GM10266 (cell line): Measurements from ENCODE around the gene GRM7.

Experiments
- DNase-seq: peaks from one replicate; pipeline ENCODE4 v3.0.0; 2012; ENCODE audit errors: extremely low spot score
- TF ChIP-seq, protein P1 (sequence below): IDR thresholded peaks from 2 replicates; pipeline ENCODE4 v1.5.1; 2012; ENCODE audit warnings: mild to moderate bottlenecking, low read depth; ENCODE audit not compliant: control insufficient read depth, insufficient read depth; ENCODE audit errors: missing control alignments

GRM7 gene

DNA sequence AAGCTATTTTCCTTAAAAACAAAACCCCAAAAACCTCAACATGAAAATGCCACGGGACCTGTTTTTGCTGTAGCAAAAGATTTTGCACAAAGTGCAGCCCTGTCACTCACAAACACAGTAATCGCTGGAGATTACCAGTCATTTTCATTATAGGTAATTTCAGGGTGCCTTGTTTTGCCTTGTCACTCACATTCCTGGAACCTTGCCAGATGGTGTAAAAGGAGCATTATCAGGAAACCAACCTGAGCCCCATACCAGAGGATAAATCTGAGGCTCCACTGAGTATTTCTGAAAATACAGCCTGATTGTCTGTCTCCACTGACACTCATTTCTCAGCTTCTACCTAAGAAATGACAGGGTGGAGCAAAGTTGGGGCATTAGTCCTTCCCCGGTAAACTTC, 849.4 kb downstream of the GRM7 start:
- no peak for DNase-seq
- TF ChIP-seq, protein P1, sequence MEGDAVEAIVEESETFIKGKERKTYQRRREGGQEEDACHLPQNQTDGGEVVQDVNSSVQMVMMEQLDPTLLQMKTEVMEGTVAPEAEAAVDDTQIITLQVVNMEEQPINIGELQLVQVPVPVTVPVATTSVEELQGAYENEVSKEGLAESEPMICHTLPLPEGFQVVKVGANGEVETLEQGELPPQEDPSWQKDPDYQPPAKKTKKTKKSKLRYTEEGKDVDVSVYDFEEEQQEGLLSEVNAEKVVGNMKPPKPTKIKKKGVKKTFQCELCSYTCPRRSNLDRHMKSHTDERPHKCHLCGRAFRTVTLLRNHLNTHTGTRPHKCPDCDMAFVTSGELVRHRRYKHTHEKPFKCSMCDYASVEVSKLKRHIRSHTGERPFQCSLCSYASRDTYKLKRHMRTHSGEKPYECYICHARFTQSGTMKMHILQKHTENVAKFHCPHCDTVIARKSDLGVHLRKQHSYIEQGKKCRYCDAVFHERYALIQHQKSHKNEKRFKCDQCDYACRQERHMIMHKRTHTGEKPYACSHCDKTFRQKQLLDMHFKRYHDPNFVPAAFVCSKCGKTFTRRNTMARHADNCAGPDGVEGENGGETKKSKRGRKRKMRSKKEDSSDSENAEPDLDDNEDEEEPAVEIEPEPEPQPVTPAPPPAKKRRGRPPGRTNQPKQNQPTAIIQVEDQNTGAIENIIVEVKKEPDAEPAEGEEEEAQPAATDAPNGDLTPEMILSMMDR: no peak

DNA sequence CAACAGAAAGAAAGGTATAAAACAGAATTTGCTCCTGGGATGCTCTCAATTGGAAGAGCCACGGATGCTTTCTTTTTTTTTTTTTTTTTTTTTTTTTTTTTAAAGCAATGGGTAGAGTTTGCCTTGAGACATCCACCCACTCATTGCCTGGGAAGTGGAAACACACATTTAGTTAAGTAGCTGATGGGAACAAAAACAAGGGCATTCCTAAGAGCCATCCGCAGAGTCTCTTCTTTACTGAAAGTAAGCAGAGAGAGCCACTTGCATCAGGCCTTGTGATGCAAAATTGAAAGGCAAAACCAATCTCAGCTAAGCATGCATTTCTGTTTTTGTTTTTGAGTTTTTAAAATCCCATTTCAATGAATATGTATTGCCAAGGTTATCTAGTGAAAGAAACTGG, 852.8 kb downstream of the GRM7 start:
- no peak for DNase-seq
- TF ChIP-seq, protein P1: no peak

DNA sequence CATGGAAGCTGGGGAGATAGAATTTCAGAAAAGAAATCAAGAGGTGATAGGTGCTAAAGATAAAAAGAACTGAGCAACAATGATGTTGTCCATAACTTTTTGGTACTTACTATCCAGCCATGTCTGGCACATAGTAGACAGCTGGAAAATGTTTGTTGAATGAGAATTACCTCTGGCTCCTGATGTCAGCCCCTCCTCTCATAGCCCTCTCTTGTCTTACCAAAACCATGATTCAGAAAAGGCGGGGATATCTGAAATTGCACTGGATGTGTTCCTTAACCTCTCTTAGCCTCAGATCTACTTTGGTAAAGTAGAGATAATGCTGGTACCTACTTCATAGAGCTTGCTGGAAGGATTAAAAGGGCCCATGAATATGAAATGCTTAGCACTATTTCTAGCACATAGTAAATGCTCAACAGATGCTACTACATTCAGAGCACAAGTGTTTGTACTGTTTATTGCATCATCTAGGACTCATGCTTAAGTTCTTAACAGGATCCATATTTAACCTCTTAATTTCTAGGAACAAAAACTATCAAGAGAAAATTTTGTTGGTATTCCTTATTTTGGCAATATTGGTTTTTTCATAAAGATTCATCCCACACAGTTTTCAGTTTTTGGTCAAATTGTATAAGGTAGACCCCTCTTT, 859.9 kb downstream of the GRM7 start:
- TF ChIP-seq, protein P1: no peak
- DNase-seq: no peak

DNA sequence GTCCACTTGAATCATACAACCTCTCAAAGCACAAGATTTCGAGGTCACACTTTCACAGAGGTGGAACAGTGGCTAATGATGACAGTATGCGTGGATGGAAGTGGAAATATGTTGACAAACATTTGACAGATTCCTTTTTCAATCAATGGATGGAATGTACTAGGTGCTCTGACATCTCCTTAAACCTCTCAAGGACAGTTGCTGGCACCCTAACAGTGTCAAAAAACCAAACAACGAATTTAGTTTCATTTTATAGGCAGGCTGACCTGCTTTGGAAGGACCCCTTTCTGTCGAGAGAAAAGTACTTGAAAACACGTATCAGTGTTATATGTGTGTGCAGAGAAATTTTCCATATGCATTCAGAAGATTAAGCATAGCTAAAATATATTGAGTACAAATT, 861.0 kb downstream of the GRM7 start:
- TF ChIP-seq, protein P1: no peak
- DNase-seq: no peak

DNA sequence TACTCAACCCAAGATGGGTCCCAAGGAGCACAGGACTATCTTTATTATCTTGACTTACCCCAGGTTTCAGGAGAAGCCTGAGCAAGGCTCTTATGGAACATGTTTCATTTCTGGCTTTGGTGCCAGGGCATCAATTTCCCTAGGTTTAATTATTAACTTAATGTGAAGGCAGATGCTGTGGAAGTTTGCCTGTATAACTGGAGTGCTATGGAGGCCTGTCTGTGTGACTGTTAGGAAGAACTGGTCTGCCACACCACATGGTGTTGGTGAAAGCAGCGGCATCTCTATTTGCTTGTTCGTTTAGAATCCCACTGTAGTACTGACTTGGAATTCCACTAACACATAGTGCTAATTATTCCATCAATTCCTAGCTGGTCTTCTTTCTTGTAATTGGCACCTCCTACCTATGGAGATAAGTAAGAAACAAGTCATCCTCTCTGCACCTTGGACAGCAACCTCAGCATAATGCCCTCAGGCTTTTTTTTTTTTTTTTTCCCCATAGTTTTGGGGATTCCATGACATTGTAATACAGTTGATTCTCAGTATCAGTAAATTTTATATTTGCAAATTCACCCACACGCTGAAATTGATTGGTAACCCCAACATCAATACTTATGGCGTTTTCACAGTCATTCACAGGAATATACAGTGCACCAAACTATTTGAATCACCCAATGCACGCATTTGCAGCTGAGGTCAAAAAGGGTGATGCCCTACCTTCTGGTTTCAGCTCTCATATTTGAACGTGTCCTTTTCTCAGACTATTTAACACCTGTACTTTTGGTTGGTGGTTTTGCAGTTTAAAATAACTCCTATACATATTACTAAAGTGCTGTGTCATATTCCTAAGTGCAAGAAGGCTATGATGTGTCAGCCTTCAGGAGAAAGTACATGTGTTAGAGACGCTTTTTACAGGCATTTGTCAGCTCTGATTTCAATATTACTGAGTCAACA, 867.9 kb downstream of the GRM7 start:
- DNase-seq: no peak

DNA sequence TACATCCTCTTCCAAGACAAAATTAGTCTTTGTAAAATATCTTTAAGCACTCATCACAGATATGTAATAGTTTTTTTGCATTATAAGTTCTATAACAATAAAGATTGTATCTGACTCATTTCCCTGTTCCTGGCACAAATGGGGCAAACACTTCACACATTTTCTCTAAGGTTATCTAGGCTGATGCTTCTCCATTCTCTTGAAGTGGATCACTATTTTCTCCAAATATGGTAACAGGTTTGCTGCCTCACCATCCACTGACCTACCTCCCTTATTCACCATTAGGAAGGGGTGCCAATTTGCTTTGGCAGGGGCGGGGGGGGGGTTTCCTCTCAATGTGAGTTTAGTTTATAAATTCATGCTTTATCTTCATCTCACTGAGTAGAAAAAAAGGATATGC, 873.0 kb downstream of the GRM7 start:
- TF ChIP-seq, protein P1: no peak

More for the DNA sequence above, 867.9 kb downstream of the GRM7 start:
- TF ChIP-seq, protein P1: no peak

DNA sequence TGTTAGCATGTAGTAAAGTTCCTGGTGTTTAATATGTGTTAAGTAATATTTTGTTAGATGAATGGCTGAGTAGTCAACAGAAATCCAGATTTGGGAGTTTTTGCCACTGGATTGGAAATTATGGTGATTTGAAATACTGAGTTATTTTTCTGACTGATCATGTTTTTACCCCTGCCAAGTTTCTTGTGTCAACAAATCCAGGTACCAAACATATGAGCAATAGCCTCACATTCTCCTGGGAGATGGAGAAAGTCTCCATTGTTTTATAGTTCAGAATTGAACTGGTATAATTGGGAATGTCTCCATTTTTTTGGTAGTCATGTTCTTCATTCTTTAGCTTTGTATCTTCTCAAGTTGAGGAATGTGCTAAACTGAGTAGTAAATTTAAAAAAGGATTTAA, 873.5 kb downstream of the GRM7 start:
- TF ChIP-seq, protein P1: no peak

More for the DNA sequence above, 873.0 kb downstream of the GRM7 start:
- DNase-seq: no peak

More for the DNA sequence above, 873.5 kb downstream of the GRM7 start:
- DNase-seq: no peak
